Measurements from ENCODE around the gene CD2BP2. TPM values are rescaled to one million over a fixed set of nuclear protein-coding genes. Genes with fewer than 3 reads are reported as not detected.

CD2BP2 gene
- total and polyA plus RNA-seq, 4 donors: 10.0 to 15.4 (median 11.7) TPM

DNA sequence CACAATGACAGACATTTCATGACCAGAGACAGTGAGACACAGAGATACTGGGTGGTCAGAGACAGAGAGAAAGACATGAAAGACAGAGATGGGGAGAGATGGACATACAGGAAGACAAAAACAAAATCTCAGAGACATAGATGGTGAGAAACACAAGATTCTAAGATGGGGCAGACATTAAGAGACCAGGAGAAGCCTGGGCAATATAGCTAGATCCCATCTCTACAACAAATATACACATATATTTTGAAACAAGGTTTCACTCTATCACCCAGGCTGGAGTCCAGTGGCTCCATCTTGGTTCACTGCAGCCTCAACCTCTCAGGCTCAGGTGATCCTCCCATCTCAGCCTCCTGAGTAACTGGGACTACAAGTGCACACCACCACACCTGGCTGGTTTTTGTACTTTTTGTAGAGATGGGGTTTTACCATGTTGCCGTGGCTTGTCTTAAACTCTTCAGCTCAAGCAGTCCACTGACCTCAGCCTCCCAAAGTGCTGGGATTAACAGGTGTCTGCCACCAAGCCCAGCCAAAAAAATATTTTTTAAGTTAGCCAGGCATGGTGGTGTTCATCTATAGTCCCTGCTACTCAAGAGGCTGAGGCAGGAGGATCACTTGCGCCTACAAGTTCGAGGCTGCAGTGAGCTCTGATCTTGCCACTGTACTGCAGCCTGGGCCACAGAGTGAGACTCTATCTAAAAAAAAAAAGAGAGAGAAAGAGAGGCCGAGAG is 25.1 kb upstream of the CD2BP2 start:
- Histone ChIP-seq H3K27me3 (ENCODE audit: control insufficient read depth in 4 of 4, insufficient read depth in 4 of 4, low read length in 3 of 4) (no peaks in the 10 kb centered on the region), H3K4me3 (ENCODE audit: low read depth in 1 of 3, low read length in 3 of 3) (no peak overlapping the region), H3K36me3 (ENCODE audit: control insufficient read depth in 4 of 4, insufficient read depth in 3 of 4, low read depth in 1 of 4, low read length in 3 of 4) (no peaks in the 10 kb centered on the region), H3K27ac (ENCODE audit: low read depth in 1 of 2, low read length in 2 of 2) (no peak overlapping the region), H3K9me3 (ENCODE audit: control insufficient read depth in 4 of 4, low read length in 3 of 4) (no peaks in the 10 kb centered on the region), H3K4me1 (ENCODE audit: control insufficient read depth in 4 of 4, insufficient read depth in 4 of 4, low read length in 3 of 4) (peaks cover 5 to 15% (median 9%) of the 10 kb centered on the region in 4 donors), H3K9ac (ENCODE audit: low read depth in 1 of 2, low read length in 2 of 2) (no peak overlapping the region)
- DNase-seq (ENCODE audit: low spot score): no peak
- WGBS: 95% methylated on average over 4 of the region's 4 CpGs
- TF ChIP-seq, protein P1, sequence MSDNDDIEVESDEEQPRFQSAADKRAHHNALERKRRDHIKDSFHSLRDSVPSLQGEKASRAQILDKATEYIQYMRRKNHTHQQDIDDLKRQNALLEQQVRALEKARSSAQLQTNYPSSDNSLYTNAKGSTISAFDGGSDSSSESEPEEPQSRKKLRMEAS (IDR thresholded peaks at IDR 0.05): no peak
- TF ChIP-seq, protein P2, sequence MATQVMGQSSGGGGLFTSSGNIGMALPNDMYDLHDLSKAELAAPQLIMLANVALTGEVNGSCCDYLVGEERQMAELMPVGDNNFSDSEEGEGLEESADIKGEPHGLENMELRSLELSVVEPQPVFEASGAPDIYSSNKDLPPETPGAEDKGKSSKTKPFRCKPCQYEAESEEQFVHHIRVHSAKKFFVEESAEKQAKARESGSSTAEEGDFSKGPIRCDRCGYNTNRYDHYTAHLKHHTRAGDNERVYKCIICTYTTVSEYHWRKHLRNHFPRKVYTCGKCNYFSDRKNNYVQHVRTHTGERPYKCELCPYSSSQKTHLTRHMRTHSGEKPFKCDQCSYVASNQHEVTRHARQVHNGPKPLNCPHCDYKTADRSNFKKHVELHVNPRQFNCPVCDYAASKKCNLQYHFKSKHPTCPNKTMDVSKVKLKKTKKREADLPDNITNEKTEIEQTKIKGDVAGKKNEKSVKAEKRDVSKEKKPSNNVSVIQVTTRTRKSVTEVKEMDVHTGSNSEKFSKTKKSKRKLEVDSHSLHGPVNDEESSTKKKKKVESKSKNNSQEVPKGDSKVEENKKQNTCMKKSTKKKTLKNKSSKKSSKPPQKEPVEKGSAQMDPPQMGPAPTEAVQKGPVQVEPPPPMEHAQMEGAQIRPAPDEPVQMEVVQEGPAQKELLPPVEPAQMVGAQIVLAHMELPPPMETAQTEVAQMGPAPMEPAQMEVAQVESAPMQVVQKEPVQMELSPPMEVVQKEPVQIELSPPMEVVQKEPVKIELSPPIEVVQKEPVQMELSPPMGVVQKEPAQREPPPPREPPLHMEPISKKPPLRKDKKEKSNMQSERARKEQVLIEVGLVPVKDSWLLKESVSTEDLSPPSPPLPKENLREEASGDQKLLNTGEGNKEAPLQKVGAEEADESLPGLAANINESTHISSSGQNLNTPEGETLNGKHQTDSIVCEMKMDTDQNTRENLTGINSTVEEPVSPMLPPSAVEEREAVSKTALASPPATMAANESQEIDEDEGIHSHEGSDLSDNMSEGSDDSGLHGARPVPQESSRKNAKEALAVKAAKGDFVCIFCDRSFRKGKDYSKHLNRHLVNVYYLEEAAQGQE (IDR thresholded peaks at IDR 0.05): no peak
- TF ChIP-seq HNF4A (conservative IDR thresholded peaks at IDR 0.05) (no peak), EGR1 (IDR thresholded peaks at IDR 0.05; ENCODE audit: low read depth in 2 of 2) (no peak), RXRA (IDR thresholded peaks at IDR 0.05) (no peak), RAD21 (IDR thresholded peaks at IDR 0.05) (no peak), FOXA2 (IDR thresholded peaks at IDR 0.05) (no peak)
- TF ChIP-seq, protein P3, sequence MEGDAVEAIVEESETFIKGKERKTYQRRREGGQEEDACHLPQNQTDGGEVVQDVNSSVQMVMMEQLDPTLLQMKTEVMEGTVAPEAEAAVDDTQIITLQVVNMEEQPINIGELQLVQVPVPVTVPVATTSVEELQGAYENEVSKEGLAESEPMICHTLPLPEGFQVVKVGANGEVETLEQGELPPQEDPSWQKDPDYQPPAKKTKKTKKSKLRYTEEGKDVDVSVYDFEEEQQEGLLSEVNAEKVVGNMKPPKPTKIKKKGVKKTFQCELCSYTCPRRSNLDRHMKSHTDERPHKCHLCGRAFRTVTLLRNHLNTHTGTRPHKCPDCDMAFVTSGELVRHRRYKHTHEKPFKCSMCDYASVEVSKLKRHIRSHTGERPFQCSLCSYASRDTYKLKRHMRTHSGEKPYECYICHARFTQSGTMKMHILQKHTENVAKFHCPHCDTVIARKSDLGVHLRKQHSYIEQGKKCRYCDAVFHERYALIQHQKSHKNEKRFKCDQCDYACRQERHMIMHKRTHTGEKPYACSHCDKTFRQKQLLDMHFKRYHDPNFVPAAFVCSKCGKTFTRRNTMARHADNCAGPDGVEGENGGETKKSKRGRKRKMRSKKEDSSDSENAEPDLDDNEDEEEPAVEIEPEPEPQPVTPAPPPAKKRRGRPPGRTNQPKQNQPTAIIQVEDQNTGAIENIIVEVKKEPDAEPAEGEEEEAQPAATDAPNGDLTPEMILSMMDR (IDR thresholded peaks at IDR 0.05; ENCODE audit: low read depth, low read length, missing input control): no peak
- TF ChIP-seq, protein P4, sequence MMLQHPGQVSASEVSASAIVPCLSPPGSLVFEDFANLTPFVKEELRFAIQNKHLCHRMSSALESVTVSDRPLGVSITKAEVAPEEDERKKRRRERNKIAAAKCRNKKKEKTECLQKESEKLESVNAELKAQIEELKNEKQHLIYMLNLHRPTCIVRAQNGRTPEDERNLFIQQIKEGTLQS (IDR thresholded peaks at IDR 0.05): no peak

DNA sequence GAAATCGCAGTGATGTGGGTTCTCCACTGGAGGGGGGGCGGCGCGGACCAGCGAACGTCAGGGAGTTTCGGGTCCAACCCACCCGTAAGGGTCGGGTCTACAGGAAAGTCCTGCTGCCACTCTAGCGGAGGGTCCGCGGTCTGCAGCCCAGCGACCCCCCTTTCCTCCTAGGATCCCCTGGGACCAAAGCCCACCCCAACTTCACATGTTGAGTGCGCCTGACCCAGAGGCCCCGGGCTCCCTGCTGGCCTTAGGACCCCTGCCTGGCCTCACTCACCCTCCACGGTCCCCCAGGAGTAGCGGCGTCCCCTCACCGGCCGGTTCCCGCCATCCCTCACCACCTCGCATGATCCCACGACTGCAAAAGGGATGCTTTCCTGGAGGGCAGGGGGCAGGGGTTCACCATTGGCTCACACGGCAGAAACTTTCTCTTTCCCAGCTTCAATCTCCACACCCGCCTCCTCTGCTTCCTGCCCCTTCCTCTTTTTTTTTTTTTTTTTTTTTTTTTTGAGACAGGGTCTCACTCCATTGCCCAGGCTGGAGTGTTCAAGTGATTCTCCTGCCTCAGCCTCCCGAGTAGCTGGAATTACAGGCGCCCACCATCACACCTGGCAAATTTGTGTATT is 24.2 kb upstream of the CD2BP2 start:
- no peaks in the 10 kb centered on the region for H3K27me3 ChIP-seq (ENCODE audit: control insufficient read depth in 4 of 4, insufficient read depth in 4 of 4, low read length in 3 of 4)
- WGBS: 40% methylated on average over 27 of the region's 27 CpGs
- peaks cover 5 to 15% (median 9%) of the 10 kb centered on the region in 4 donors for H3K4me1 ChIP-seq (ENCODE audit: control insufficient read depth in 4 of 4, insufficient read depth in 4 of 4, low read length in 3 of 4)
- peak overlapping the region; percentile 51 to 81 for H3K27ac ChIP-seq (ENCODE audit: low read depth in 1 of 2, low read length in 2 of 2)
- peak overlapping the region; percentile 14 to 29 for H3K9ac ChIP-seq (ENCODE audit: low read depth in 1 of 2, low read length in 2 of 2)
- no peaks in the 10 kb centered on the region for H3K36me3 ChIP-seq (ENCODE audit: control insufficient read depth in 4 of 4, insufficient read depth in 3 of 4, low read depth in 1 of 4, low read length in 3 of 4)
- H3K4me3 ChIP-seq (ENCODE audit: low read depth in 1 of 3, low read length in 3 of 3): peak overlapping the region; percentile 36 to 85 (median 51)
- no peak for DNase-seq (ENCODE audit: low spot score)
- no peaks in the 10 kb centered on the region for H3K9me3 ChIP-seq (ENCODE audit: control insufficient read depth in 4 of 4, low read length in 3 of 4)
- TF ChIP-seq RAD21 (IDR thresholded peaks at IDR 0.05): no peak
- no peak for TF ChIP-seq FOXA1 (IDR thresholded peaks at IDR 0.05)
- no peak for TF ChIP-seq EGR1 (IDR thresholded peaks at IDR 0.05; ENCODE audit: low read depth in 2 of 2)
- TF ChIP-seq HNF4G (IDR thresholded peaks at IDR 0.05): no peak
- TF ChIP-seq, protein P5, sequence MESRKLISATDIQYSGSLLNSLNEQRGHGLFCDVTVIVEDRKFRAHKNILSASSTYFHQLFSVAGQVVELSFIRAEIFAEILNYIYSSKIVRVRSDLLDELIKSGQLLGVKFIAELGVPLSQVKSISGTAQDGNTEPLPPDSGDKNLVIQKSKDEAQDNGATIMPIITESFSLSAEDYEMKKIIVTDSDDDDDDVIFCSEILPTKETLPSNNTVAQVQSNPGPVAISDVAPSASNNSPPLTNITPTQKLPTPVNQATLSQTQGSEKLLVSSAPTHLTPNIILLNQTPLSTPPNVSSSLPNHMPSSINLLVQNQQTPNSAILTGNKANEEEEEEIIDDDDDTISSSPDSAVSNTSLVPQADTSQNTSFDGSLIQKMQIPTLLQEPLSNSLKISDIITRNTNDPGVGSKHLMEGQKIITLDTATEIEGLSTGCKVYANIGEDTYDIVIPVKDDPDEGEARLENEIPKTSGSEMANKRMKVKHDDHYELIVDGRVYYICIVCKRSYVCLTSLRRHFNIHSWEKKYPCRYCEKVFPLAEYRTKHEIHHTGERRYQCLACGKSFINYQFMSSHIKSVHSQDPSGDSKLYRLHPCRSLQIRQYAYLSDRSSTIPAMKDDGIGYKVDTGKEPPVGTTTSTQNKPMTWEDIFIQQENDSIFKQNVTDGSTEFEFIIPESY (IDR thresholded peaks at IDR 0.05): no peak
- TF ChIP-seq JUND (IDR thresholded peaks at IDR 0.05): no peak
- TF ChIP-seq NR2F2 (IDR thresholded peaks at IDR 0.05): no peak
- no peak for TF ChIP-seq YY1 (IDR thresholded peaks at IDR 0.05)
- TF ChIP-seq, protein P3 (IDR thresholded peaks at IDR 0.05; ENCODE audit: low read depth, low read length, missing input control): no peak
- TF ChIP-seq RXRA (IDR thresholded peaks at IDR 0.05): no peak
- TF ChIP-seq, protein P4 (IDR thresholded peaks at IDR 0.05): no peak
- no peak for TF ChIP-seq FOXA2 (IDR thresholded peaks at IDR 0.05)
- no peak for TF ChIP-seq HNF4A (conservative IDR thresholded peaks at IDR 0.05)
- TF ChIP-seq, protein P1 (IDR thresholded peaks at IDR 0.05): no peak
- TF ChIP-seq SP1 (IDR thresholded peaks at IDR 0.05): no peak

All from liver (tissue), 9 donors.